ENCODE measurements around the gene SP3. TPM values are rescaled to one million over a fixed set of nuclear protein-coding genes. Genes with fewer than 3 reads are reported as not detected.

The SP3 gene
- polyA plus RNA-seq, 1 donor (not counting 4 experiments of a cell fraction or from before 2014, with no cell fraction given): 46.7 TPM

DNA sequence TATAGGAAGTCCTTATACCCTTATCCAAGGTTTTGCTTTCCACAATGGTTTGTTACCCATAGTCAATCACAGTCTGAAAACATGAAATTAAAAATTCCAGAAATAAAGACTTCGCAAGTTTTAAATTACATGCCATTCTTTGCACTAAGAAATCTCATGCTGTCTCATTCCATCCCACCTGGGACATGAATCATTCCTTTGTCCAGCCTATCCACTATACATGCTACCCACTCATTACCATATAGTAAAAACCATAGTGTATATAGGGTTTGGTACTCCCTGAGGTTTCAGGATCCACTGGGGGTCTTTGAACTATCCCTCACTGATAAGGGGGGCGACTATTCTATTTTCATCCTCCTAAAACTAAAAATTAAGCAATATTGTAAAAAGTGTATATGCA lies 17.0 kb downstream of the SP3 start:
- dilution Hi-C loops (cut with MboI; ENCODE audit: extremely low pct_ligation_motif_present, low sequenced_read_pairs): no loop called here
- Histone ChIP-seq H3K36me3 (ENCODE audit: control insufficient read depth in 2 of 2, extremely low read depth in 1 of 2, insufficient read depth in 2 of 2, low read length in 2 of 2) (peaks cover 0 to 2% of the 10 kb centered on the region in 2 experiments), H3K27me3 (ENCODE audit: control insufficient read depth, extremely low read depth, insufficient read depth, low read length) (no peaks in the 10 kb centered on the region), H3K79me2 (ENCODE audit: control insufficient read depth, insufficient read depth, low read length) (peaks cover 97% of the 10 kb centered on the region), H2AFZ (ENCODE audit: control insufficient read depth, low read length) (no peak overlapping the region), H3K27ac (ENCODE audit: control insufficient read depth, insufficient read depth, low read length) (no peak overlapping the region), H3K9ac (ENCODE audit: control insufficient read depth, extremely low read depth, insufficient read depth, low read length) (no peak overlapping the region), H3K4me2 (ENCODE audit: control insufficient read depth, extremely low read depth, insufficient read depth, low read depth, low read length) (no peak overlapping the region), H3K4me3 (ENCODE audit: control insufficient read depth in 2 of 3, extremely low read depth in 1 of 3, insufficient read depth in 2 of 3, low read depth in 1 of 3, low read length in 3 of 3) (no peak overlapping the region), H3K9me1 (ENCODE audit: control insufficient read depth, extremely low read depth, insufficient read depth, low read length) (no peaks in the 10 kb centered on the region), H3K4me1 (ENCODE audit: control insufficient read depth, extremely low read depth, insufficient read depth, low read length) (peaks cover 7% of the 10 kb centered on the region), H4K20me1 (ENCODE audit: control insufficient read depth, extremely low read depth, insufficient read depth, low read length) (peaks cover 2% of the 10 kb centered on the region), H3K9me3 (ENCODE audit: control insufficient read depth, low read depth, low read length) (no peaks in the 10 kb centered on the region)
- no peak for DNase-seq (ENCODE audit: low read depth, low spot score)
- TF ChIP-seq, protein P1, sequence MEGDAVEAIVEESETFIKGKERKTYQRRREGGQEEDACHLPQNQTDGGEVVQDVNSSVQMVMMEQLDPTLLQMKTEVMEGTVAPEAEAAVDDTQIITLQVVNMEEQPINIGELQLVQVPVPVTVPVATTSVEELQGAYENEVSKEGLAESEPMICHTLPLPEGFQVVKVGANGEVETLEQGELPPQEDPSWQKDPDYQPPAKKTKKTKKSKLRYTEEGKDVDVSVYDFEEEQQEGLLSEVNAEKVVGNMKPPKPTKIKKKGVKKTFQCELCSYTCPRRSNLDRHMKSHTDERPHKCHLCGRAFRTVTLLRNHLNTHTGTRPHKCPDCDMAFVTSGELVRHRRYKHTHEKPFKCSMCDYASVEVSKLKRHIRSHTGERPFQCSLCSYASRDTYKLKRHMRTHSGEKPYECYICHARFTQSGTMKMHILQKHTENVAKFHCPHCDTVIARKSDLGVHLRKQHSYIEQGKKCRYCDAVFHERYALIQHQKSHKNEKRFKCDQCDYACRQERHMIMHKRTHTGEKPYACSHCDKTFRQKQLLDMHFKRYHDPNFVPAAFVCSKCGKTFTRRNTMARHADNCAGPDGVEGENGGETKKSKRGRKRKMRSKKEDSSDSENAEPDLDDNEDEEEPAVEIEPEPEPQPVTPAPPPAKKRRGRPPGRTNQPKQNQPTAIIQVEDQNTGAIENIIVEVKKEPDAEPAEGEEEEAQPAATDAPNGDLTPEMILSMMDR (optimal IDR thresholded peaks at IDR 0.05 in 1 of 3, IDR thresholded peaks at IDR 0.05 in 1 of 3, conservative IDR thresholded peaks at IDR 0.05 in 1 of 3; ENCODE audit: extremely low read depth in 1 of 3, insufficient read depth in 2 of 3, low read length in 3 of 3): no peak
- no peak for TF ChIP-seq EZH2 (IDR thresholded peaks at IDR 0.05; ENCODE audit: low read length)
- FAIRE-seq: no peak

DNA sequence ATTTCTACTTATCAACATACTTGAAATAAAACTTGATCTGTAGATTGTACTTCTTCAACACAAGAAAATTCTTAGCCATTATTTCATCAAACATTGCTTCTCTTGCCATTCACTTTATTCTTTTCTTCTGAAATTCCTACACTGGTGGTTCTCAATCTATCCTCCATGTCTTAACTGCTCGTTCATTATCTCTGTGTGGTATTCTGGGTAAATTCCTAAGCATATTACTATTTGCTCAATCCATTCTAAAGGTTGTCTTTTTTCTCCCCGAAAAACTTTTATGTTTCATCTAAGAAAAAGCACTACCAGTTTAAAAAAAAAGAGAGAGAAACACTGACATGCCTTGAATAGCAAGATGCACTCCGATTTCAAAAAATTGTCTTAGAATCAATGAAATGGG lies 18.0 kb downstream of the SP3 start:
- Histone ChIP-seq H4K20me1 (ENCODE audit: control insufficient read depth, extremely low read depth, insufficient read depth, low read length) (peaks cover 2% of the 10 kb centered on the region), H3K4me2 (ENCODE audit: control insufficient read depth, extremely low read depth, insufficient read depth, low read depth, low read length) (no peak overlapping the region), H3K9ac (ENCODE audit: control insufficient read depth, extremely low read depth, insufficient read depth, low read length) (no peak overlapping the region), H3K9me1 (ENCODE audit: control insufficient read depth, extremely low read depth, insufficient read depth, low read length) (no peaks in the 10 kb centered on the region), H2AFZ (ENCODE audit: control insufficient read depth, low read length) (no peak overlapping the region), H3K4me1 (ENCODE audit: control insufficient read depth, extremely low read depth, insufficient read depth, low read length) (peaks cover 11% of the 10 kb centered on the region), H3K79me2 (ENCODE audit: control insufficient read depth, insufficient read depth, low read length) (peaks cover 96% of the 10 kb centered on the region), H3K9me3 (ENCODE audit: control insufficient read depth, low read depth, low read length) (no peaks in the 10 kb centered on the region), H3K27me3 (ENCODE audit: control insufficient read depth, extremely low read depth, insufficient read depth, low read length) (no peaks in the 10 kb centered on the region), H3K4me3 (ENCODE audit: control insufficient read depth in 2 of 3, extremely low read depth in 1 of 3, insufficient read depth in 2 of 3, low read depth in 1 of 3, low read length in 3 of 3) (no peak overlapping the region), H3K36me3 (ENCODE audit: control insufficient read depth in 2 of 2, extremely low read depth in 1 of 2, insufficient read depth in 2 of 2, low read length in 2 of 2) (no peaks in the 10 kb centered on the region), H3K27ac (ENCODE audit: control insufficient read depth, insufficient read depth, low read length) (no peak overlapping the region)
- dilution Hi-C loops (cut with MboI; ENCODE audit: extremely low pct_ligation_motif_present, low sequenced_read_pairs): no loop called here
- no peak for DNase-seq (ENCODE audit: low read depth, low spot score)
- no peak for TF ChIP-seq EZH2 (IDR thresholded peaks at IDR 0.05; ENCODE audit: low read length)
- TF ChIP-seq, protein P1 (optimal IDR thresholded peaks at IDR 0.05 in 1 of 3, IDR thresholded peaks at IDR 0.05 in 1 of 3, conservative IDR thresholded peaks at IDR 0.05 in 1 of 3; ENCODE audit: extremely low read depth in 1 of 3, insufficient read depth in 2 of 3, low read length in 3 of 3): no peak
- no peak for FAIRE-seq

Data from keratinocyte (primary cell).